ENCODE results near the gene SRXN1. TPM values are rescaled to one million over a fixed set of nuclear protein-coding genes. Genes with fewer than 3 reads are reported as not detected.

SRXN1 gene
- total and polyA plus RNA-seq, 2 experiments from 2014 or later, result 21.4 to 21.6 TPM

GRCh38 chr20:625360-625932, 27.6 kb downstream of the SRXN1 start:
- TF ChIP-seq CTCF (IDR thresholded peaks at IDR 0.05; ENCODE audit: low read depth, low read length), result no peak
- H3K4me1 ChIP-seq (ENCODE audit: low read depth), result no peaks in the 10 kb centered on the region
- no peaks in the 10 kb centered on the region for H3K36me3 ChIP-seq
- no peaks in the 10 kb centered on the region for H3K27me3 ChIP-seq
- H3K9me3 ChIP-seq (ENCODE audit: low read depth), result no peaks in the 10 kb centered on the region
- no peak for DNase-seq (ENCODE audit: low read depth in 1 of 2, low spot score in 1 of 2)
- no peak overlapping the region for H3K4me3 ChIP-seq
- H3K27ac ChIP-seq, result no peak overlapping the region

- no peak overlapping the region for H3K27ac ChIP-seq
- H3K36me3 ChIP-seq, result no peaks in the 10 kb centered on the region
- no peaks in the 10 kb centered on the region for H3K9me3 ChIP-seq (ENCODE audit: low read depth)
- TF ChIP-seq CTCF (IDR thresholded peaks at IDR 0.05; ENCODE audit: low read depth, low read length), result no peak
- no peaks in the 10 kb centered on the region for H3K27me3 ChIP-seq
- no peak for DNase-seq (ENCODE audit: low read depth in 1 of 2, low spot score in 1 of 2)
- H3K4me1 ChIP-seq (ENCODE audit: low read depth), result no peaks in the 10 kb centered on the region
- H3K4me3 ChIP-seq, result no peak overlapping the region
Measured at GRCh38 chr20:623704-624103, 29.3 kb downstream of the SRXN1 start.

- H3K9me3 ChIP-seq (ENCODE audit: low read depth), result no peaks in the 10 kb centered on the region
- no peak for DNase-seq (ENCODE audit: low read depth in 1 of 2, low spot score in 1 of 2)
- no peak overlapping the region for H3K27ac ChIP-seq
- H3K36me3 ChIP-seq, result no peaks in the 10 kb centered on the region
- no peaks in the 10 kb centered on the region for H3K27me3 ChIP-seq
- no peak overlapping the region for H3K4me3 ChIP-seq
- no peak for TF ChIP-seq CTCF (IDR thresholded peaks at IDR 0.05; ENCODE audit: low read depth, low read length)
- H3K4me1 ChIP-seq (ENCODE audit: low read depth), result no peaks in the 10 kb centered on the region
Measured at GRCh38 chr20:623021-623420, 30.0 kb downstream of the SRXN1 start.

- Histone ChIP-seq H3K36me3 (no peaks in the 10 kb centered on the region), H3K4me3 (no peak overlapping the region), H3K27ac (no peak overlapping the region), H3K4me1 (ENCODE audit: low read depth) (no peaks in the 10 kb centered on the region), H3K9me3 (ENCODE audit: low read depth) (no peaks in the 10 kb centered on the region), H3K27me3 (no peaks in the 10 kb centered on the region)
- TF ChIP-seq CTCF (IDR thresholded peaks at IDR 0.05; ENCODE audit: low read depth, low read length), result no peak
- DNase-seq (ENCODE audit: low read depth in 1 of 2, low spot score in 1 of 2), result no peak
Measured at GRCh38 chr20:622161-622560, 30.8 kb downstream of the SRXN1 start.

GRCh38 chr20:621125-621756, 31.8 kb downstream of the SRXN1 start:
- Histone ChIP-seq H3K4me3 (no peak overlapping the region), H3K9me3 (ENCODE audit: low read depth) (no peaks in the 10 kb centered on the region), H3K27ac (no peak overlapping the region), H3K36me3 (no peaks in the 10 kb centered on the region), H3K4me1 (ENCODE audit: low read depth) (no peaks in the 10 kb centered on the region), H3K27me3 (no peaks in the 10 kb centered on the region)
- no peak for DNase-seq (ENCODE audit: low read depth in 1 of 2, low spot score in 1 of 2)
- no peak for TF ChIP-seq CTCF (IDR thresholded peaks at IDR 0.05; ENCODE audit: low read depth, low read length)
